Activated naive CD4-positive, alpha-beta T cell treated with anti-CD3 and anti-CD28 coated beads for 36 hours (primary cell): ENCODE results near the gene ZNF324. TPM values are rescaled to one million over a fixed set of nuclear protein-coding genes. Genes with fewer than 3 reads are reported as not detected.

ENCODE experiments used
- CTCF ChIA-PET: fragments of 350-600 bp; sonication (Branson Sonifier 250); formaldehyde crosslinking; loops from one replicate; lab custom pipeline; 2021; ENCODE audit warnings: antibody characterized with exemption; lab: Charles Lee
- DNase-seq: peaks from one replicate; pipeline ENCODE4 v3.0.0-alpha.2; 2020
- H3K27ac Mint-ChIP-seq: one replicate; pipeline ENCODE4 v1.8.0; 2021; ENCODE audit warnings: mild to moderate bottlenecking, mixed read lengths
- H3K27me3 Mint-ChIP-seq: one replicate; pipeline ENCODE4 v1.8.0; 2021; ENCODE audit warnings: low read depth, mixed read lengths
- H3K36me3 Mint-ChIP-seq: one replicate; pipeline ENCODE4 v1.8.0; 2021; ENCODE audit warnings: low read depth, mixed read lengths
- H3K4me1 Mint-ChIP-seq: one replicate; pipeline ENCODE4 v1.8.0; 2021; ENCODE audit warnings: low read depth, mixed read lengths
- H3K4me3 Mint-ChIP-seq: one replicate; pipeline ENCODE4 v1.8.0; 2021; ENCODE audit warnings: mild to moderate bottlenecking, moderate library complexity, mixed read lengths
- H3K9me3 Mint-ChIP-seq: one replicate; pipeline ENCODE4 v1.8.0; 2021; ENCODE audit warnings: mixed read lengths
- intact Hi-C: fragments of 100-400 bp; cut with micrococcal nuclease; formaldehyde crosslinking; loops from one replicate; pipeline ENCODE4 v1.15.1; 2023
- total RNA-seq, 2 experiments: library from RNA; stranded (reverse); gene quantifications; one replicate each; pipeline ENCODE4 v1.2.3, GENCODE V29; 2021

ZNF324 gene
- total RNA-seq, 2 experiments from 2014 or later = 2.4 to 3.0 TPM

DNA sequence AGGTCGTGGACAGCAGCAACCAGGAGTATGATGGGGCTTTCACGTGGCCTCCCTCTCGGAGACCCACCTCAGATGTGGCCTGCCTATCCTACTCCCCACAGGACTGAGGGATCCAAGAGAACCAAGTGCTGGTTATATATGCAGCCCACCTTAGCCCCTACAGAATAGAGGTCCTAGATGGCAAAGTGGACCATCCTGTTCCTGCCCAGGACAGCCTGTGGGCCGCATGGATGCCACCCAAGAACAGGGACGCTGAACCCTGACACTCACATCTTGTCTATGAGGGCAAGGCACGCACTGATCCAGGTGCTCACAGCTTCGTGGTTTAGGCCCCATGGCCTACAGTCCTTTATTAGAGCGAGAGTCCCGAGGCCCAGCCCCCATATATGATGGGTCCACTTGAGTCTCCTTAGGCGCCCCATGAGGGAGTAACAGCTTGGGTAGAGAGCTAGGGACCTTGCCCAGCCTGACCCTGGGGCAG, 46.4 kb downstream of the ZNF324 start:
- H3K4me3 Mint-ChIP-seq = peak overlapping the region; percentile 88
- intact Hi-C loops = no loop called here
- peaks cover 17% of the 10 kb centered on the region for H3K36me3 Mint-ChIP-seq
- no peak for DNase-seq
- peak overlapping the region; percentile 83 for H3K27ac Mint-ChIP-seq
- peaks cover 29% of the 10 kb centered on the region for H3K4me1 Mint-ChIP-seq
- CTCF ChIA-PET = interaction anchor here (0.9 to 1.8 kb wide), 7 partner anchors 10 to 197 kb away, joined by 3 to 16 read pairs (median 3); partner anchors contain the start of gene CHMP2A
- H3K9me3 Mint-ChIP-seq = no peaks in the 10 kb centered on the region
- no peaks in the 10 kb centered on the region for H3K27me3 Mint-ChIP-seq

DNA sequence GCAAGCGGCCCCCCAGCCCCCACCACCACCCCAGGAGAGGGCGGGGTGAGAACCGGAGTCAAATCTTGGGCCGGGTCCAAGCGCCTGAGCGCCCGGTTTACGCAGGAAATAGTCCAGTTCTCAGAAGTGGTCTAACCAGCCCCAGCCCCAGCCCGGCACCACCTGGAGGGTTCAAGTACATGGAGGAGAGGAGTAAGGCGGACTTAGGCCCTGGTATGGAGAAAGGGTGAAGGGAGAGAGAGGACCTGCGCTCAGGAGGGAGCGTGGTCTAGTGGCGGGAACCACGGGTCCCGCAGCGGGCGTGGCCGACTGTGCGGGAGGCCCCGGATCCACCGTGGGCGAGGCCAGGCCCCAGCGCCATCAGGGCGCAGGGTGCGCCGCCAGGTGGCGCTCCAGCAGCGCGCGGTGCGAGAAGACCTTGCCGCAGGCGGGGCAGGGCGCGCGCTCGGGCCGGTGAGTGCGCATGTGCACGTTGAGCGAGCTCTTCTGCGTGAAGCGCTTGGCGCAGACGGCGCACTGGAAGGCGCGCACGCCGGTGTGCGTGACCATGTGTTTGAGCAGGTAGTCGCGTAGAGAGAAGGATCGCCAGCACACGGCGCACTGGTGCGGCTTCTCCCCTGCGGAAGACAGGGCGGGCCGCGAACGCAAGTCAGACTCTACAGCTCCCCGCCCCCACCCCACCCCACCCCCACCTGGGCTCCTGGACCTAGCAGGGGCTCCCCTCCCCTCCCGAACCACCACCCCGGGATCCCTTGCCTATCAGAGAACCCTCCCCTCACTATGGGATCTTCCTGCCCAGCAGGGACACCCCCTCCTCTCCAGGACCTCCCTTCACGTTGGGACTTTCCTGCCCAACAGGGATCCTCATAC, 47.0 kb downstream of the ZNF324 start:
- Mint-ChIP-seq H3K4me1 (peaks cover 36% of the 10 kb centered on the region), H3K36me3 (peaks cover 19% of the 10 kb centered on the region), H3K27me3 (no peaks in the 10 kb centered on the region), H3K9me3 (no peaks in the 10 kb centered on the region), H3K4me3 (peak overlapping the region; percentile 88), H3K27ac (peak overlapping the region; percentile 83)
- peak; percentile 96 for DNase-seq
- CTCF ChIA-PET = interaction anchor here (0.6 to 1.8 kb wide), 12 partner anchors 9 to 67 kb away, joined by 3 to 16 read pairs (median 4); partner anchors contain the start of genes CHMP2A and TRIM28
- intact Hi-C loops = loop anchor here (1.0 kb wide), 5 partner anchors 15 to 106 kb away; partner anchors contain the start of genes MZF1, UBE2M and ZNF584

DNA sequence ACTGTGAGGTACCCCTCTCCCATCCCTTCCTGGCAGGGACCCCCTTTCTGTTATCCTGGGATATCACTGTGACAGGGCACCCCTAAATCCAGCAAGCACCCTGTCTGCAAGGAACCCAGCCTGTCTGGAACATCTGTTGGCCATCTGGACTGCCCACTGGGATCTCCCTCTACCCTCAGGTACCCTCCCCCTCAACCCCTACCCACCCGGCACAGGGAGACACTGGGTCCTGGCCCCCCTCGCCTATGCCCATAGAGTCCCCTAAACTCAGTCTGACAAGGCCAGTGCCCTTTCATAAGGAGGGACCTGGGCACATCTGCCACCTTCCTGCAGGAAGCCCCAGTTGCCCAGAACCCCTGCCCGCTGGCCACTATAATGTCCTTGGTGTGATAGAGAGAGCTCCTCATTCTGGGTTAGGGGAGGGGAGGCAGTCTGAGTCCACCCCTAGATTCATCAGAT, 47.7 kb downstream of the ZNF324 start:
- no peaks in the 10 kb centered on the region for H3K27me3 Mint-ChIP-seq
- peak overlapping the region; percentile 88 for H3K4me3 Mint-ChIP-seq
- H3K9me3 Mint-ChIP-seq = no peaks in the 10 kb centered on the region
- H3K4me1 Mint-ChIP-seq = peaks cover 38% of the 10 kb centered on the region
- CTCF ChIA-PET = interaction anchor here (0.6 to 1.8 kb wide), 11 partner anchors 9 to 67 kb away, joined by 3 to 16 read pairs (median 3); partner anchors contain the start of genes CHMP2A and TRIM28
- H3K36me3 Mint-ChIP-seq = peaks cover 22% of the 10 kb centered on the region
- intact Hi-C loops = loop anchor here (1.0 kb wide), 5 partner anchors 15 to 106 kb away; partner anchors contain the start of genes MZF1, UBE2M and ZNF584
- H3K27ac Mint-ChIP-seq = peak overlapping the region; percentile 83
- DNase-seq = no peak

DNA sequence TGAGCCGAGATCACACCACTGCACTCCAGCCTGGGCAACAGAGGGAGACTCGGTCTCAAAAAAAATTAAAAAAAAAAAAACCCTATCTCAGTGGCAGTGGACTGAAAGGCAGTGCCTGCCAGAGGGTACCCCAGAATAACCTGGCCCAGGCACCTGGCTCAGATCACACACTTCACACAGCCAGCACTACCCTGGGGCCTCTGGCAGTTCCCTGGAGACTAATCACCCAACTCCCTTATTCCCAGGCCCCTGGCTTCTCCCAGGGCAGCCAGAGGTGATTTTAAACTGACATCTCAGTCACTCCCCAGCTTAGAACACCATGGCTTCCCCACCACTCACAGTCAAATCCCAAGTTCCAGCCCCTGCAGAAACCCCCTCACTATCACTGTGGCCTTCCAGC, 48.4 kb downstream of the ZNF324 start:
- CTCF ChIA-PET = interaction anchor here (1.8 kb wide), 1 partner anchor 66 kb away, joined by 16 read pairs; no protein-coding TSS in a partner anchor

DNA sequence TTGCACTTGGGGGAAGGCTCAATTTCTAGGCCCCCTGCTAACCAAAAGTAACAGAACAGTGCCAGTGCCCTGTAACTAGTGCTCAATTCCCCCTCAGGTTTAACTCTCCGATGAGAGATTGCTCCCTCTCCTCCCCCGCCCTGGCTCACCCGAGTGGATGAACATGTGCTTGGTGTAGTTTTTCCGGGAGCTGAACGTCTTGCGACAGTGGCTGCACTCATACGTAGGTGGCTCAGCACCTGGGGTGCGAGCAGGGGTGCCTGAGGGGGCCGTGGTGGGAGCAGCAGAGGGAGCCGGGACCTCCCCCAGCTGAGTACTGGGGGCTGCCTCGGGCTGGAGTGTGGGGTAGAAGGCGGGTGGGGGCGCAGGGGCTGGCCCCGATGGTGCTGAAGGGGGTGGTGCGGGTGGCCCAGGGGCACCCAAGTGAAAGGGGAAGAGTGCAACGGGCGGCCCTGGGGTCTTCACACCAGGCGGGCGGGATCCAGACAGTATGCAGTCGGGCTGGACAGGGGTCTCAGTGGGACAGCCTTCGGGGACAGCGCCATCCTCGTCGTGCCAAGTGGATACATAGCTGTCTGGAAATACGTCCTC, 49.5 kb downstream of the ZNF324 start:
- H3K27ac Mint-ChIP-seq = no peak overlapping the region

More for the DNA sequence above, 48.4 kb downstream of the ZNF324 start:
- intact Hi-C loops = no loop called here
- peak overlapping the region; percentile 13 for H3K27ac Mint-ChIP-seq
- no peaks in the 10 kb centered on the region for H3K27me3 Mint-ChIP-seq
- H3K4me3 Mint-ChIP-seq = peak overlapping the region; percentile 88
- H3K4me1 Mint-ChIP-seq = peaks cover 40% of the 10 kb centered on the region
- peaks cover 23% of the 10 kb centered on the region for H3K36me3 Mint-ChIP-seq
- DNase-seq = no peak
- no peaks in the 10 kb centered on the region for H3K9me3 Mint-ChIP-seq

DNA sequence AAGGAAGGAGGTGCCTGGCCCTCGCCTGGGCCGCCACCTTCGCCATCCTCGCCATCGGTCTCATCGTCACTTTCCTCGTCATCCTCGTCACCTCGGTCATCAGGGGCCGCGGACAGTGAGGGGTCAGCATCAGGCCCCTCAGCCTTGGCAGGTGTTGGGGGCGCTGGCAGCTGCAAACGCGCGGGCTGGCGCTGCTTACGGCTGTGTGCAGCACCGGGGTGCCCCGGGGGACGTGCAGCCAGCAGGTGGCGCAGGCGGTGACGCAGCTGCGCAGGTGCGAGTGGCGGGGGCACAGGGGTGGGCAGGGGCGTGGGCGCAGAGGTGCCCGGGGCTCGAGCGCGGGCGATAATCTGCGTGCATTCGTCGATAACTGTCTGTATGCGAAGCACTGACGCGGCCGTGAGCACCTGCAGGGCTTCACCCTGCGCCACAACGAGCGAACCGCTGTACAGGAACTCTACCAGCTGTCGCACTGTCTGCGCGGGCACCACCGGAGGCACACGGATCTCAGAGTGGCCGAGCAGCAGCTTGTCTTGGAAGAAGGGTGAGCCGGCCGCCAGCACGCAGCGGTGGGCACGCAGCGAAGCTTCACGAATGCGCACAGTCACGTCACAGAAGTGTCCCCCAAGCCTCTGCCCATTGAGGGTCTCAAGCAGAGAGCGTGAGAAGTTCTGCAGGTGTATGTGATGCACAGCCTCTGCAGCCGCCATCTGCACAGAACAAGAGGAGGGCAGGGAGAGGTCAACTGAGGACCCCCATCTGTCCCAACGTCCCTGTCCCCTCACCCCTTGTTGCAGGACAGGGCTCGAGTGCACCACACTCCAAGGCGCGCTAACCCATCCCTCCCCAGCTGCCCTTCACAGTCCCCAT, 50.3 kb downstream of the ZNF324 start:
- Mint-ChIP-seq H3K4me3 (no peak overlapping the region), H3K27ac (no peak overlapping the region), H3K27me3 (no peaks in the 10 kb centered on the region), H3K4me1 (peaks cover 47% of the 10 kb centered on the region), H3K36me3 (peaks cover 23% of the 10 kb centered on the region), H3K9me3 (no peaks in the 10 kb centered on the region)
- CTCF ChIA-PET = interaction anchor here (0.6 to 6.4 kb wide), 4 partner anchors 37 to 64 kb away, joined by 3 to 52 read pairs (median 4); partner anchors contain the start of gene CHMP2A
- intact Hi-C loops = no loop called here
- DNase-seq = no peak

More for the DNA sequence above, 49.5 kb downstream of the ZNF324 start:
- intact Hi-C loops = no loop called here
- Mint-ChIP-seq H3K4me1 (peaks cover 46% of the 10 kb centered on the region), H3K4me3 (peak overlapping the region; percentile 88), H3K36me3 (peaks cover 23% of the 10 kb centered on the region), H3K27me3 (no peaks in the 10 kb centered on the region), H3K9me3 (no peaks in the 10 kb centered on the region)
- CTCF ChIA-PET = interaction anchor here (0.6 to 6.4 kb wide), 3 partner anchors 38 to 65 kb away, joined by 3 to 52 read pairs (median 3); partner anchors contain the start of gene CHMP2A
- DNase-seq = no peak

DNA sequence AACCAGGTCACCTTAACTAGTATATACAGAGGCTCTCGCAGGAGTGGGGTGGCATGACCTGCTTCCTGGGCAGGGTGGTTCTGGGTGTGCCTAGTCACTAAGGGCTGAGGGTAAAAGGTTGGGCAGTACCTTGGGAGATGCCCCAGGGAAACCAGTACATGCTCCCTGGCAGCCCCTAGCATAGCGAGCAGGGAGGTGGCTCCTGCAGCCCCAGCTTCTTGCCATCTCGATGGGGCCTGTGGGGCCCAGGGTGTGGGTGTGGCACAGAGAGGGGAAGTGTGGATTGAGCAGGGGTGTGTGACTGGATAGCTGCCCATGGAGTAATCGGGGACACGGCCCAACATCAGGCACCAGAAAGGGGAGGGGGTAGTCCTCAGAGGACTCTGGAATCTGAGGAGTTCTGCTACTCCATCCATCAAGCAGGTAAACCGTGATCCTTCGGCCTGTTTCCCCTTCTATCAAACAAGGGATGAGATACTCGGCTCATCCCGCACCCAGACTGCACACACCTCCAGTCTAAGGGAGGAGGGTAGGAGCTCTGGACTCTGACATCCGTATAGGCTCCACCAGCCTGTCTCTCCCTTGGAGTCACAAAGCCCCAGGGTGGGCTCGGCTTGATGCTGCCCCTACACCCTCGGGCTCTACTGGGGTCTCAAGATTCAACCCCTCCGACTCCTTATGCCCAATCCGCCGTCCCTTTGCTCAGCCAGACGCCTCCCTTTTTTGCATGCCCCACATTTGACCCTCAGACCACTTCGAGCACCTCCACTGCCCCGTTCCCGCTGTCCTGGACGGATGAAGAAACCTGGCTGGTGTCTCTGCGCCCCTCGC, 51.6 kb downstream of the ZNF324 start:
- peaks cover 23% of the 10 kb centered on the region for H3K36me3 Mint-ChIP-seq
- CTCF ChIA-PET = interaction anchor here (1.0 to 6.4 kb wide), 9 partner anchors 10 to 63 kb away, joined by 3 to 52 read pairs (median 4); partner anchors contain the start of genes CHMP2A and TRIM28
- H3K4me1 Mint-ChIP-seq = peaks cover 42% of the 10 kb centered on the region
- no peaks in the 10 kb centered on the region for H3K27me3 Mint-ChIP-seq
- H3K4me3 Mint-ChIP-seq = peak overlapping the region; percentile 93
- no peak for DNase-seq
- H3K27ac Mint-ChIP-seq = peak overlapping the region; percentile 98
- H3K9me3 Mint-ChIP-seq = no peaks in the 10 kb centered on the region
- intact Hi-C loops = loop anchor here (1.0 kb wide), 10 partner anchors 26 to 336 kb away; partner anchors contain the start of genes CHMP2A, MZF1, TRIM28 and ZNF324

DNA sequence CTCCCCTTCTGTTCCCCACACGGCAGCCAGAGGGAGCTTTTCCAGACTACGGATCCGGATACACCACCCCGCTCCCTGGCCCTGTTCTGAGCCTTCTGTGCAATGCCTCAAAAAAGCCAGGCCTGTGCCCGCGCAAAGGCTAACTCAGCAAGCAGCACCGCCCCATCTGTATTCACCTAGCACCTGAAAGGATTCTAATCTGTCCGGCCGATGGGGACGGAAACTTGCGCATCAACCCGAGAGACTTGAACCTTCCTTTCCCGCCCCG, 52.1 kb downstream of the ZNF324 start:
- intact Hi-C loops = loop anchor here (1.0 kb wide), 10 partner anchors 25 to 337 kb away; partner anchors contain the start of genes CHMP2A, MZF1, TRIM28 and ZNF324

DNA sequence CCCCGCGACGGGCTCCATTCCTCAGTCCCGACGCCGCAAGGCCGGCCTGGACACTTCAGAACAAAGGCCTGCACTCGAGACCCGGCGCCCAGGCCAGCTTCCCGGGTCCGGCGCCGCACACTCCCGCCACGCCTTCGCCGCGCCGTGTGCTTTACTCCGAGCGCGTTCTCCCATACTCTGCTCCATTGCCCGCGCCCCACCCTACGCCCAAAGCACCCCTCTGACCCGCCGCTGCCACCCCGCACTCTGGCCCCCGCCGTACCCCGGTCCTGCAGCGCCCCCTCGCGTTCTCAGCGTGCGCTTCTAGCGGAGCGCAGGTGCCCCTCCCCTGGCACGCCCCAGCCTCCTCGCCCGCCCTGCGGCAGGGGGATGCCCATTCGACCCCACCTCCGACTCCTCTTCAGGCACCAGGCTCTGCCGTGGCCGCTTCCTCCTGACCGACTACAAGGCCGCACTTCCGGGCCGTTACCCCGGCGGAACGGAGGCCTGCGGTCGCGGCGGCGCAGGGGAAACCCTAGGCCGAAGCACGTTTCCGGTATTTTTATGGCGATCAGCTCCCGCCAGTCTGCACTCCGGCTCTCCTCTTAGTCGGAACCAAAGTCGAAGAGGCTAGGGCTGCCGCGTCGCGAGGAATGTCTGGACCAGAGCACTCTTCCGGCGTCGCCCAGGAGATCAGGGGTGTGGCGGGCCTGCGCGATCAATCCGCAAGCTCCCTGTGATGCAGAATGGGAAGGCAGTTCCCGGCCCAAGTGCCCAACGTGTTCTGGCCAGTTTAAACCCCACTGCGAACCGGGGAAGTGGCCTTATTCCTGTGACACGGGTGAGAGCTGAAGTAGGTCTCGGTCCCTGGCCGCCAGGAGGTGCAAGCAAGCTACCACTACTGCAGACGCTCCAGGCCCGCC, 52.7 kb downstream of the ZNF324 start, which contains the start of gene ZBTB45:
Gene ZBTB45 (minus strand): TSS at position 456 of the 902 bp plus-strand sequence. CDS start 2,137 bp downstream, outside the sequence.
- Mint-ChIP-seq H3K27me3 (no peaks in the 10 kb centered on the region), H3K4me3 (peak within 1 kb of the TSS; percentile 93), H3K4me1 (peaks cover 38% of the 10 kb centered on the region), H3K27ac (peak within 1 kb of the TSS; percentile 98), H3K36me3 (peaks cover 23% of the 10 kb centered on the region), H3K9me3 (no peaks in the 10 kb centered on the region)
- intact Hi-C loops = loop anchor here (1.0 kb wide), 10 partner anchors 25 to 337 kb away; partner anchors contain the start of genes CHMP2A, MZF1, TRIM28 and ZNF324
- DNase-seq = peak; percentile 94
- CTCF ChIA-PET = interaction anchor here (0.6 to 6.4 kb wide), 22 partner anchors 9 to 292 kb away, joined by 3 to 52 read pairs (median 4); partner anchors contain the start of genes CHMP2A, TRIM28 and ZNF544

More for the DNA sequence above, 52.1 kb downstream of the ZNF324 start:
- H3K36me3 Mint-ChIP-seq = peaks cover 23% of the 10 kb centered on the region
- peak; percentile 77 for DNase-seq
- peaks cover 40% of the 10 kb centered on the region for H3K4me1 Mint-ChIP-seq
- CTCF ChIA-PET = interaction anchor here (1.0 to 6.4 kb wide), 9 partner anchors 10 to 62 kb away, joined by 3 to 52 read pairs (median 5); partner anchors contain the start of genes CHMP2A and TRIM28
- peak overlapping the region; percentile 93 for H3K4me3 Mint-ChIP-seq
- no peaks in the 10 kb centered on the region for H3K9me3 Mint-ChIP-seq
- H3K27me3 Mint-ChIP-seq = no peaks in the 10 kb centered on the region
- H3K27ac Mint-ChIP-seq = peak overlapping the region; percentile 98
